ENCODE measurements around the gene CHAMP1. TPM values are rescaled to one million over a fixed set of nuclear protein-coding genes. Genes with fewer than 3 reads are reported as not detected.

The CHAMP1 gene
- total RNA-seq, 6 donors from 2014 or later: 4.6 to 22.4 (median 18.0) TPM

GRCh38 chr13:114268344-114269280 is 45.7 kb upstream of the CHAMP1 start:
- H3K36me3 ChIP-seq: peaks cover 24 to 85% (median 75%) of the 10 kb centered on the region in 4 donors

GRCh38 chr13:114269281-114269770 is 45.0 kb upstream of the CHAMP1 start:
- ATAC-seq (ENCODE audit: low FRiP score in 2 of 2): no peak
- no peaks in the 10 kb centered on the region for H3K4me1 ChIP-seq
- WGBS, 2 donors: 82 to 84% methylated on average over 4 of the region's 4 CpGs

More at GRCh38 chr13:114268344-114269280, 45.7 kb upstream of the CHAMP1 start:
- Histone ChIP-seq H3K4me1 (no peaks in the 10 kb centered on the region), H3K4me3 (no peak overlapping the region), H3K9me3 (no peaks in the 10 kb centered on the region), H3K27me3 (no peaks in the 10 kb centered on the region), H3K27ac (no peak overlapping the region)
- 90 to 91% methylated on average over 6 of the region's 6 CpGs for WGBS, 2 donors
- ATAC-seq (ENCODE audit: low FRiP score in 2 of 2): no peak
- no peak for TF ChIP-seq POLR2A (IDR thresholded peaks at IDR 0.05)
- TF ChIP-seq CTCF (IDR thresholded peaks at IDR 0.05): no peak
- TF ChIP-seq EP300 (IDR thresholded peaks at IDR 0.05): no peak
- no peak for TF ChIP-seq POLR2AphosphoS5 (IDR thresholded peaks at IDR 0.05)
- DNase-seq: no peak

GRCh38 chr13:114272977-114273376 is 41.3 kb upstream of the CHAMP1 start:
- Histone ChIP-seq H3K9me3 (no peaks in the 10 kb centered on the region), H3K36me3 (peaks cover 7 to 78% (median 45%) of the 10 kb centered on the region in 4 donors), H3K4me3 (no peak overlapping the region), H3K4me1 (no peaks in the 10 kb centered on the region), H3K27ac (no peak overlapping the region), H3K27me3 (no peaks in the 10 kb centered on the region)
- DNase-seq: no peak
- WGBS, 2 donors: 78 to 88% methylated on average over 2 of the region's 2 CpGs
- no peak for TF ChIP-seq POLR2A (IDR thresholded peaks at IDR 0.05)
- TF ChIP-seq POLR2AphosphoS5 (IDR thresholded peaks at IDR 0.05): no peak
- no peak for TF ChIP-seq EP300 (IDR thresholded peaks at IDR 0.05)
- no peak for TF ChIP-seq CTCF (IDR thresholded peaks at IDR 0.05)
- ATAC-seq (ENCODE audit: low FRiP score in 2 of 2): no peak

More at GRCh38 chr13:114269281-114269770, 45.0 kb upstream of the CHAMP1 start:
- Histone ChIP-seq H3K27me3 (no peaks in the 10 kb centered on the region), H3K27ac (no peak overlapping the region), H3K9me3 (no peaks in the 10 kb centered on the region), H3K36me3 (peaks cover 17 to 84% (median 68%) of the 10 kb centered on the region in 4 donors), H3K4me3 (no peak overlapping the region)
- TF ChIP-seq POLR2A (IDR thresholded peaks at IDR 0.05): no peak
- TF ChIP-seq POLR2AphosphoS5 (IDR thresholded peaks at IDR 0.05): no peak
- TF ChIP-seq CTCF (IDR thresholded peaks at IDR 0.05): no peak
- no peak for TF ChIP-seq EP300 (IDR thresholded peaks at IDR 0.05)
- no peak for DNase-seq

- no peak for ATAC-seq (ENCODE audit: low FRiP score in 2 of 2)
- 75 to 81% methylated on average over 7 of the region's 7 CpGs for WGBS, 2 donors
- no peak for DNase-seq
- TF ChIP-seq POLR2A (IDR thresholded peaks at IDR 0.05) (no peak), EP300 (IDR thresholded peaks at IDR 0.05) (no peak), POLR2AphosphoS5 (IDR thresholded peaks at IDR 0.05) (no peak), CTCF (IDR thresholded peaks at IDR 0.05) (no peak)
- H3K27ac ChIP-seq: no peak overlapping the region
- peaks cover 7 to 61% (median 22%) of the 10 kb centered on the region in 4 donors for H3K36me3 ChIP-seq
- H3K4me1 ChIP-seq: peaks cover 4 to 6% (median 6%) of the 10 kb centered on the region in 4 donors
- no peaks in the 10 kb centered on the region for H3K27me3 ChIP-seq
- H3K9me3 ChIP-seq: no peaks in the 10 kb centered on the region
- no peak overlapping the region for H3K4me3 ChIP-seq
Measured at GRCh38 chr13:114275304-114275703, 39.0 kb upstream of the CHAMP1 start.

All from upper lobe of left lung (tissue), 6 donors.